Suprapubic skin (tissue), 4 donors: ENCODE data around the gene IFI6. TPM values are rescaled to one million over a fixed set of nuclear protein-coding genes. Genes with fewer than 3 reads are reported as not detected.
A peak's percentile ranks its signal among the peaks of the same experiment; 100 is the strongest.

Experiments
- DNase-seq, 2 donors: peaks; one replicate each; pipeline ENCODE4 v3.0.0-alpha.2; 2019; ENCODE audit warnings: low spot score in 2 of 2
- H3K27ac ChIP-seq: fragments of 200-600 bp; sonication (generic); one replicate; pipeline ENCODE4 v1.5.1; 2019
- H3K27me3 ChIP-seq: fragments of 200-600 bp; sonication (generic); one replicate; pipeline ENCODE4 v1.5.1; 2019
- H3K36me3 ChIP-seq: fragments of 200-600 bp; sonication (generic); one replicate; pipeline ENCODE4 v1.5.1; 2019
- H3K4me1 ChIP-seq: fragments of 200-600 bp; sonication (generic); one replicate; pipeline ENCODE4 v1.5.1; 2019
- H3K4me3 ChIP-seq: fragments of 200-600 bp; sonication (generic); one replicate; pipeline ENCODE4 v1.5.1; 2019; ENCODE audit warnings: mild to moderate bottlenecking
- H3K9me3 ChIP-seq: fragments of 200-600 bp; sonication (generic); one replicate; pipeline ENCODE4 v1.5.1; 2019
- CTCF ChIP-seq, 2 donors: fragments of 200-600 bp in 1 of 2; fragments of 450-650 bp in 1 of 2; sonication (generic) in 1 of 2; IDR thresholded peaks; one replicate each; pipeline ENCODE4 v1.5.1; 2016 to 2019; ENCODE audit warnings: antibody characterized with exemption in 2 of 2, mild to moderate bottlenecking in 1 of 2, moderate library complexity in 1 of 2
- EP300 ChIP-seq: sonication (generic); formaldehyde crosslinking; IDR thresholded peaks from one replicate; pipeline ENCODE4 v1.6.1; 2017; ENCODE audit warnings: antibody characterized with exemption
- POLR2A ChIP-seq, 2 donors: fragments of 450-650 bp; IDR thresholded peaks; one replicate each; pipeline ENCODE4 v1.6.1; 2017; ENCODE audit warnings: antibody characterized with exemption in 2 of 2, mild to moderate bottlenecking in 2 of 2, moderate library complexity in 2 of 2
- POLR2AphosphoS5 ChIP-seq, 3 donors: sonication (generic); formaldehyde crosslinking; IDR thresholded peaks; one replicate each; pipeline ENCODE4 v1.6.1; 2017; ENCODE audit warnings: antibody characterized with exemption in 3 of 3
- WGBS: methylation state at CpG from one replicate; pipeline ENCODE4 v1.1.5; 2018; 5-methylcytosine and 5-hydroxymethylcytosine counted together
- total RNA-seq, 4 donors: library from RNA; depleted of rRNA; stranded (reverse); fragments of >200 nt; gene quantifications; one replicate each; pipeline ENCODE4 v1.1.0, GENCODE V29; 2016

The IFI6 gene
- 10 to 100 TPM in 1 of 4 donors, 1 to 10 TPM in 3; 6.3 to 31.4 (median 8.2) TPM for total RNA-seq

GRCh38 chr1:27671964-27672749 lies at the start of gene IFI6:
Gene IFI6, minus strand, starts transcription at chr1:27672192. Its CDS starts 2,878 bp downstream, at chr1:27669314.
- H3K4me3 ChIP-seq = peak within 1 kb of the TSS; percentile 54
- TF ChIP-seq POLR2AphosphoS5 (IDR thresholded peaks at IDR 0.05) (peak in 1 of 3 donors; percentile 31), EP300 (no peak), CTCF (IDR thresholded peaks at IDR 0.05) (peak in 1 of 2 donors; percentile 31), POLR2A (IDR thresholded peaks at IDR 0.05) (no peak)
- peaks cover 34% of the 10 kb centered on the region for H3K4me1 ChIP-seq
- H3K36me3 ChIP-seq = no peaks in the 10 kb centered on the region
- no peaks in the 10 kb centered on the region for H3K9me3 ChIP-seq
- WGBS = 0% methylated on average over 8 of the region's 10 CpGs
- peak within 1 kb of the TSS; percentile 71 for H3K27ac ChIP-seq
- H3K27me3 ChIP-seq = no peaks in the 10 kb centered on the region
- DNase-seq = peak; percentile 89 to 92

GRCh38 chr1:27719286-27720251 lies 47.6 kb upstream of the IFI6 start:
- 79% methylated on average over 5 of the region's 5 CpGs for WGBS
- H3K4me1 ChIP-seq = peaks cover 6% of the 10 kb centered on the region
- TF ChIP-seq POLR2A (IDR thresholded peaks at IDR 0.05) (no peak), CTCF (IDR thresholded peaks at IDR 0.05) (peak in 1 of 2 donors; percentile 12)
- no peak for DNase-seq
- H3K4me3 ChIP-seq = no peak overlapping the region
- H3K27ac ChIP-seq = no peak overlapping the region
- H3K9me3 ChIP-seq = no peaks in the 10 kb centered on the region
- no peaks in the 10 kb centered on the region for H3K27me3 ChIP-seq
- no peaks in the 10 kb centered on the region for H3K36me3 ChIP-seq

GRCh38 chr1:27716262-27716895 lies 44.4 kb upstream of the IFI6 start:
- Histone ChIP-seq H3K4me3 (no peak overlapping the region), H3K36me3 (no peaks in the 10 kb centered on the region), H3K4me1 (peaks cover 3% of the 10 kb centered on the region), H3K27me3 (no peaks in the 10 kb centered on the region), H3K27ac (no peak overlapping the region), H3K9me3 (no peaks in the 10 kb centered on the region)
- TF ChIP-seq CTCF (IDR thresholded peaks at IDR 0.05) = no peak
- TF ChIP-seq POLR2AphosphoS5 (IDR thresholded peaks at IDR 0.05) = no peak
- no peak for TF ChIP-seq POLR2A (IDR thresholded peaks at IDR 0.05)
- no peak for TF ChIP-seq EP300
- DNase-seq = no peak
- WGBS = 81% methylated on average over 2 of the region's 2 CpGs

GRCh38 chr1:27713869-27714513 lies 42.0 kb upstream of the IFI6 start:
- TF ChIP-seq POLR2AphosphoS5 (IDR thresholded peaks at IDR 0.05) (no peak), EP300 (no peak), CTCF (IDR thresholded peaks at IDR 0.05) (no peak), POLR2A (IDR thresholded peaks at IDR 0.05) (no peak)
- no peaks in the 10 kb centered on the region for H3K36me3 ChIP-seq
- H3K9me3 ChIP-seq = no peaks in the 10 kb centered on the region
- H3K27ac ChIP-seq = no peak overlapping the region
- WGBS = 79% methylated on average over 3 of the region's 3 CpGs
- H3K27me3 ChIP-seq = no peaks in the 10 kb centered on the region
- DNase-seq = no peak
- H3K4me1 ChIP-seq = no peaks in the 10 kb centered on the region
- no peak overlapping the region for H3K4me3 ChIP-seq
